SU-DHL-6 (cell line): ENCODE results near the gene TENM4.

ENCODE experiments used
- H2AFZ ChIP-seq: fragments of 200-600 bp; sonication (generic); 2 replicates; pipeline ENCODE4 v1.6.1; 2014; ENCODE audit warnings: low read depth, mild to moderate bottlenecking, moderate library complexity, mixed read lengths, antibody characterized with exemption, low read length; ENCODE audit not compliant: severe bottlenecking
- H3F3A ChIP-seq: fragments of 200-600 bp; shearing (Covaris generic); 2 replicates; pipeline ENCODE4 v1.6.0; 2016; ENCODE audit warnings: antibody characterized with exemption, mild to moderate bottlenecking; ENCODE audit not compliant: insufficient read depth
- H3K27ac ChIP-seq: fragments of 200-600 bp; sonication (generic); 2 replicates; pipeline ENCODE4 v1.5.1; 2016; ENCODE audit warnings: low read depth, mild to moderate bottlenecking, low read length, moderate library complexity, mixed read lengths
- H3K27me3 ChIP-seq: fragments of 200-600 bp; sonication (generic), shearing (Covaris generic); 2 replicates; pipeline ENCODE4 v1.6.0; 2014; ENCODE audit warnings: mild to moderate bottlenecking, low read length
- H3K36me3 ChIP-seq: fragments of 200-600 bp; sonication (generic); 2 replicates; pipeline ENCODE4 v1.6.1; 2014; ENCODE audit warnings: mild to moderate bottlenecking, low read length, mixed read lengths
- H3K4me2 ChIP-seq: fragments of 300-600, 200-600 bp; shearing (Covaris generic), sonication (generic); 2 replicates; pipeline ENCODE4 v1.6.0; 2014; ENCODE audit warnings: low read length, low read depth, mild to moderate bottlenecking; ENCODE audit not compliant: poor library complexity, severe bottlenecking
- H3K4me3 ChIP-seq: fragments of 200-600 bp; sonication (generic); 2 replicates; pipeline ENCODE4 v1.5.1; 2014; ENCODE audit warnings: antibody characterized with exemption, low read length, mild to moderate bottlenecking, mixed read lengths; ENCODE audit not compliant: insufficient read depth, poor library complexity, severe bottlenecking
- H3K79me2 ChIP-seq: fragments of 200-600 bp; sonication (generic); 2 replicates; pipeline ENCODE4 v1.6.1; 2014; ENCODE audit warnings: mild to moderate bottlenecking, low read length, moderate library complexity; ENCODE audit not compliant: insufficient read depth
- H3K9ac ChIP-seq: fragments of 200-600 bp; sonication (generic); 2 replicates; pipeline ENCODE4 v1.7.0; 2014; ENCODE audit warnings: mild to moderate bottlenecking, low read length
- H3K9me2 ChIP-seq: fragments of 200-600 bp; sonication (generic); replicated peaks from 2 replicates; pipeline ENCODE4 v1.6.1; 2014; ENCODE audit warnings: low read length; ENCODE audit not compliant: insufficient read depth
- H3K9me3 ChIP-seq: fragments of 200-600 bp; sonication (generic); 2 replicates; pipeline ENCODE4 v1.6.1; 2014; ENCODE audit warnings: low read length, mixed read lengths; ENCODE audit not compliant: insufficient read depth
- H4K20me1 ChIP-seq: fragments of 200-600 bp; sonication (generic); 2 replicates; pipeline ENCODE4 v1.6.1; 2014; ENCODE audit warnings: low read depth, mild to moderate bottlenecking, antibody characterized with exemption, low read length, moderate library complexity, mixed read lengths
- CTCF ChIP-seq: fragments of 200-600 bp; sonication (generic); IDR thresholded peaks from one replicate; pipeline ENCODE4 v1.5.1; 2017; ENCODE audit warnings: antibody characterized with exemption, mild to moderate bottlenecking, low read length, moderate library complexity; ENCODE audit not compliant: insufficient read depth, poor library complexity, severe bottlenecking
- EZH2phosphoT487 ChIP-seq: fragments of 200-600 bp; sonication (generic), shearing (Covaris generic); conservative IDR thresholded peaks from 2 replicates; pipeline ENCODE4 v1.6.1; 2018; ENCODE audit warnings: mild to moderate bottlenecking, antibody characterized with exemption, low read length, moderate library complexity, mixed read lengths

Gene TENM4

DNA sequence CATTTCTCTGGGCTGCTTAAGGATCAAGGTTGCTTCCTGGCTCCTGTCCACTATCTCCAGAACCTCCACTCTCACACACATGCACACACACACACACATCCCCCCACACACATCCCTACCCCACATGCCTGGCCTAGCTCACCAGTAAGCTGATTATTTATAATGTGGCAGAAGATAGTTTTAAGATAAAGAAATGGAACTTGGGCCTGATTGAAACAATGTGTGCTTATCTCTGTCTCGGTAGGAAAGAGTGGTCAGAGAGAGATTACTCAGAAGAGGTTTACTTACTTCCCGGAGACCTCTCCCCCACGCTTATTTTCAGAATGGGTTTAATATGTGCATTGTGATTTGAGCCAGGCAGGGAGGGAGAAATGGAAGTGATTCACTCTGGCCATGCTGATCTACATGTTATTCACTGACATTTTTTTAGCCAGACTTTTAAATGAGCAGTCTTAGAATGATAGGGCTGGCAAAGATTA, 422.4 kb downstream of the TENM4 start:
- no peak for TF ChIP-seq CTCF
- TF ChIP-seq EZH2phosphoT487, result no peak
- Histone ChIP-seq H3K79me2 (no peaks in the 10 kb centered on the region), H3K9me2 (no peaks in the 10 kb centered on the region), H4K20me1 (no peaks in the 10 kb centered on the region), H3K9ac (no peak overlapping the region), H3F3A (no peaks in the 10 kb centered on the region), H3K9me3 (no peaks in the 10 kb centered on the region), H3K4me3 (no peak overlapping the region), H3K36me3 (no peaks in the 10 kb centered on the region), H3K27ac (no peak overlapping the region), H3K4me2 (no peak overlapping the region), H3K27me3 (no peaks in the 10 kb centered on the region), H2AFZ (no peak overlapping the region)

- Histone ChIP-seq H3K4me2 (no peak overlapping the region), H3K9me2 (no peaks in the 10 kb centered on the region), H2AFZ (no peak overlapping the region), H3K27ac (no peak overlapping the region), H3K27me3 (no peaks in the 10 kb centered on the region), H3K9me3 (no peaks in the 10 kb centered on the region), H4K20me1 (no peaks in the 10 kb centered on the region), H3K4me3 (no peak overlapping the region), H3K9ac (no peak overlapping the region), H3F3A (no peaks in the 10 kb centered on the region), H3K79me2 (no peaks in the 10 kb centered on the region), H3K36me3 (no peaks in the 10 kb centered on the region)
- TF ChIP-seq CTCF (no peak), EZH2phosphoT487 (no peak)
Measured at GRCh38 chr11:79017811-79018210, 423.0 kb downstream of the TENM4 start.

DNA sequence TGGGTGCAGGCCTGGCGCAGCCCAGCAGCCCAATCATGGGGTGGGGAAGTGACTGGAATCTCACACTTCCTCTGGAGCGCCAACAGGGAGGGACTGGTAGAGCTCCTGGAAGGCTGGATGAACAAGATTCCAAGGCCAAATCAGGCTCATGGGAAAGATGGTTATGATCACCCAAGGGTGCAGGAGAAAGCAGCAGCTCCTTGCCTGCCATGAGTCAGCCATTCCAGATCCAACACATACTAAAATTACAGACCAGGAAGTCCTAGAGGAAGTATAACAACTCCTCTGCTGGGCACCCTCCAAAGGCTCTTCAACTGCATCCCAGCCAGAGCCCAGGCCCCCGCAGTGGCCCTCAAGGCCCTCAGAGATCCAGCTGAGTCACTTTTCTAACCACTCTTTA, 427.3 kb downstream of the TENM4 start:
- Histone ChIP-seq H3K4me2 (no peak overlapping the region), H4K20me1 (no peaks in the 10 kb centered on the region), H3K36me3 (no peaks in the 10 kb centered on the region), H3K9ac (no peak overlapping the region), H3K27me3 (no peaks in the 10 kb centered on the region), H3K9me3 (no peaks in the 10 kb centered on the region), H3K27ac (no peak overlapping the region), H3K9me2 (no peaks in the 10 kb centered on the region), H3K79me2 (no peaks in the 10 kb centered on the region), H2AFZ (no peak overlapping the region), H3F3A (no peaks in the 10 kb centered on the region), H3K4me3 (no peak overlapping the region)
- no peak for TF ChIP-seq EZH2phosphoT487
- TF ChIP-seq CTCF, result no peak
